Mucosa of descending colon (tissue), 3 donors: ENCODE results near the gene PIAS2. TPM values are rescaled to one million over a fixed set of nuclear protein-coding genes. Genes with fewer than 3 reads are reported as not detected.

Experiments used
- ATAC-seq: fragments of 200-7000 bp; cut with Tn5 transposase; one replicate; pipeline ENCODE4 v1.9.1; 2020; ENCODE audit warnings: mild to moderate bottlenecking, moderate library complexity
- DNase-seq, 3 donors: peaks; one replicate each; pipeline ENCODE4 v3.0.0-alpha.2; 2020
- H3K36me3 ChIP-seq: fragments of 200-600 bp; one replicate; pipeline ENCODE4 v1.8.0; 2021; ENCODE audit warnings: low read depth, mild to moderate bottlenecking
- H3K4me1 ChIP-seq: fragments of 200-600 bp; one replicate; pipeline ENCODE4 v1.8.0; 2021; ENCODE audit warnings: low read depth, mild to moderate bottlenecking
- H3K4me3 ChIP-seq: fragments of 200-600 bp; one replicate; pipeline ENCODE4 v1.8.0; 2021; ENCODE audit warnings: mild to moderate bottlenecking
- H3K9me3 ChIP-seq: fragments of 200-600 bp; one replicate; pipeline ENCODE4 v1.8.0; 2021; ENCODE audit warnings: mild to moderate bottlenecking
- intact Hi-C, 2 donors: fragments of 100-400 bp; cut with DNase I in 1 of 2; cut with micrococcal nuclease in 1 of 2; formaldehyde crosslinking; loops; one replicate each; pipeline versions ENCODE4 v1.11.0 to v1.11.1; 2022; cut with DNase I, micrococcal nuclease
- total RNA-seq, 3 donors: library from RNA; stranded (reverse); fragmentation: NEBNext Ultra II Directional in 2 of 3; extraction: Animal tissue kit (Norgen Biotek cat#: 25700) in 2 of 3; gene quantifications; one replicate each; pipeline versions ENCODE4 v1.2.1 to v1.2.4, GENCODE V29; 2021 to 2023
- TF ChIP-seq, protein P1 (sequence below): fragments of 200-600 bp; IDR thresholded peaks from one replicate; pipeline ENCODE4 v1.8.0; 2022; ENCODE audit warnings: antibody characterized with exemption, mild to moderate bottlenecking
- donor health status: DM: no; HTN: no; CAD: no; lungs with moderate emphysema.
- donor health status: DM: no; HTN: no; CAD: no.
- donor health status: DM: no; HTN: yes; CAD: no.

PIAS2 gene
- total RNA-seq, 3 donors from 2014 or later, result 31.2 to 56.7 (median 33.5) TPM

GRCh38 chr18:46910856-46911255 lies 6.5 kb downstream of the PIAS2 start:
- ATAC-seq (no peak), DNase-seq (no peak)
- no peaks in the 10 kb centered on the region for H3K9me3 ChIP-seq
- intact Hi-C loops, result no loop called here
- TF ChIP-seq, protein P1, sequence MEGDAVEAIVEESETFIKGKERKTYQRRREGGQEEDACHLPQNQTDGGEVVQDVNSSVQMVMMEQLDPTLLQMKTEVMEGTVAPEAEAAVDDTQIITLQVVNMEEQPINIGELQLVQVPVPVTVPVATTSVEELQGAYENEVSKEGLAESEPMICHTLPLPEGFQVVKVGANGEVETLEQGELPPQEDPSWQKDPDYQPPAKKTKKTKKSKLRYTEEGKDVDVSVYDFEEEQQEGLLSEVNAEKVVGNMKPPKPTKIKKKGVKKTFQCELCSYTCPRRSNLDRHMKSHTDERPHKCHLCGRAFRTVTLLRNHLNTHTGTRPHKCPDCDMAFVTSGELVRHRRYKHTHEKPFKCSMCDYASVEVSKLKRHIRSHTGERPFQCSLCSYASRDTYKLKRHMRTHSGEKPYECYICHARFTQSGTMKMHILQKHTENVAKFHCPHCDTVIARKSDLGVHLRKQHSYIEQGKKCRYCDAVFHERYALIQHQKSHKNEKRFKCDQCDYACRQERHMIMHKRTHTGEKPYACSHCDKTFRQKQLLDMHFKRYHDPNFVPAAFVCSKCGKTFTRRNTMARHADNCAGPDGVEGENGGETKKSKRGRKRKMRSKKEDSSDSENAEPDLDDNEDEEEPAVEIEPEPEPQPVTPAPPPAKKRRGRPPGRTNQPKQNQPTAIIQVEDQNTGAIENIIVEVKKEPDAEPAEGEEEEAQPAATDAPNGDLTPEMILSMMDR, result no peak
- H3K36me3 ChIP-seq, result no peaks in the 10 kb centered on the region
- no peak overlapping the region for H3K4me3 ChIP-seq
- peaks cover 2% of the 10 kb centered on the region for H3K4me1 ChIP-seq

DNA sequence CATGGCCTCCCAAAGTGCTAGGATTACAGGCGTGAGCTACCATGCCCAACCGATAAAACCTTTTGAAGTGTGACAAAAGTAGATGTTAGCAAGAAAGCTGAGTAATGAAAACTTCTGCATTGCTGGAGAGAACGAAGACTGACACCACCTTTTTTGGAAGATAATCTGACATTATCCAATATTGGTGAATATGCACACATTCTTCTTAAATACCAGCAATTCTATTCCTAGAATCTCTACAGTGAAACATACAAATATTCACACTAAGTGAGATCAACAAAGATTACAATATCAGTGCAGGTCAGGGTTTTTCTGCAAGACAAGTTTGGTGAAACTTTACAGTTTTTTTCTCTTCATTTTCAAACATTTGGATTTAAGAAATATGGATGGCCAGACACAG lies 7.8 kb downstream of the PIAS2 start:
- Histone ChIP-seq H3K36me3 (no peaks in the 10 kb centered on the region), H3K4me1 (no peaks in the 10 kb centered on the region), H3K4me3 (no peak overlapping the region), H3K9me3 (no peaks in the 10 kb centered on the region)
- intact Hi-C loops, result no loop called here
- TF ChIP-seq, protein P1, result no peak
- ATAC-seq (no peak), DNase-seq (no peak)

DNA sequence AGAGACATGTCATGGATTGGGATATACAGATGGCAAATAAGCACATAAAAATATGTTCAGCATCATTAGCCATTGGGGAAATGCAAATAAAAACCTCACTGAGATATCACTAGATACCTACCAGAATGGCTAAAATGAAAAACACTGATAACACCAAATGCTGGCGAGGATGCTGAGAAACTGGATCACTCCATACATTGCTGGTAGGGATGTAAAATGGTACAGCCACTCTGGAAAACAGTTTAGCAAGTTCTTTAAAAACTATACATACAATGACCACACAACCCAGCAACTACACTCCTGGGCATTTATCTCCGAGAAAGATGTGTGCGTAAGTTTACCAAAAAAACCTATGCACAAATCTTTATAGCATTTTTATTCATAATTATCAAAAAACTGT lies 13.9 kb downstream of the PIAS2 start:
- no peaks in the 10 kb centered on the region for H3K4me1 ChIP-seq
- H3K9me3 ChIP-seq, result no peaks in the 10 kb centered on the region
- TF ChIP-seq, protein P1, result no peak
- intact Hi-C loops, result no loop called here
- DNase-seq, result no peak
- no peak for ATAC-seq
- no peak overlapping the region for H3K4me3 ChIP-seq
- no peaks in the 10 kb centered on the region for H3K36me3 ChIP-seq

GRCh38 chr18:46899274-46899948 lies 17.9 kb downstream of the PIAS2 start:
- Histone ChIP-seq H3K4me1 (no peaks in the 10 kb centered on the region), H3K9me3 (no peaks in the 10 kb centered on the region), H3K4me3 (no peak overlapping the region), H3K36me3 (no peaks in the 10 kb centered on the region)
- ATAC-seq (no peak), DNase-seq (no peak)
- intact Hi-C loops, result no loop called here
- TF ChIP-seq, protein P1, result no peak

GRCh38 chr18:46894124-46894523 lies 23.2 kb downstream of the PIAS2 start:
- intact Hi-C loops, result no loop called here
- TF ChIP-seq, protein P1, result no peak
- H3K36me3 ChIP-seq, result no peaks in the 10 kb centered on the region

GRCh38 chr18:46893360-46893759 lies 23.9 kb downstream of the PIAS2 start:
- no peaks in the 10 kb centered on the region for H3K36me3 ChIP-seq
- ATAC-seq (no peak), DNase-seq (no peak)
- peaks cover 15% of the 10 kb centered on the region for H3K9me3 ChIP-seq
- intact Hi-C loops, result no loop called here
- H3K4me3 ChIP-seq, result no peak overlapping the region
- no peaks in the 10 kb centered on the region for H3K4me1 ChIP-seq
- TF ChIP-seq, protein P1, result no peak

More at GRCh38 chr18:46894124-46894523, 23.2 kb downstream of the PIAS2 start:
- ATAC-seq (no peak), DNase-seq (no peak)
- Histone ChIP-seq H3K4me3 (no peak overlapping the region), H3K4me1 (no peaks in the 10 kb centered on the region), H3K9me3 (peaks cover 8% of the 10 kb centered on the region)
